Endothelial cell of umbilical vein (primary cell): ENCODE measurements around the gene DIP2B. TPM values are rescaled to one million over a fixed set of nuclear protein-coding genes. Genes with fewer than 3 reads are reported as not detected.

Source experiments
- BruUV-seq: library from RNA; stranded (reverse); fragments of 400-500 nt; replicated peaks from 2 replicates; lab custom pipeline; 2021; lab: Mats Ljungman, UMichigan
- CTCF ChIA-PET: fragments of 300-600, 350-600 bp; sonication (Branson Sonifier 250); formaldehyde crosslinking; loops from one replicate; lab custom pipeline; 2021; ENCODE audit warnings: antibody characterized with exemption, inconsistent platforms; lab: Charles Lee
- POLR2A ChIA-PET: fragments of 300-600, 350-600 bp; sonication (Branson Sonifier 250); formaldehyde crosslinking; loops from one replicate; lab custom pipeline; 2021; ENCODE audit warnings: antibody characterized with exemption, inconsistent platforms; lab: Charles Lee
- DNase-seq: peaks from one replicate; pipeline ENCODE4 v3.0.0-alpha.2; 2011; ENCODE audit warnings: low read depth, low spot score
- FAIRE-seq: peaks from 2 replicates; lab custom pipeline; 2011; peaks lifted over from hg19 to GRCh38; lab: Jason Lieb, UNC
- H2AFZ ChIP-seq: 2 replicates; pipeline ENCODE4 v1.6.0; 2012; ENCODE audit warnings: low read depth, low read length, control low read depth, inconsistent platforms
- H3K27ac ChIP-seq: 2 replicates; pipeline ENCODE4 v1.5.1; 2011; ENCODE audit warnings: low read depth, mild to moderate bottlenecking, control low read depth, low read length, moderate library complexity; ENCODE audit not compliant: insufficient read depth
- H3K27me3 ChIP-seq, 2 experiments: 2 replicates each; pipeline versions ENCODE4 v1.6.0 to v1.6.1; 2011; ENCODE audit warnings: low read length in 2 of 2, mixed read lengths in 1 of 2; ENCODE audit not compliant: control insufficient read depth in 2 of 2, insufficient read depth in 2 of 2
- H3K36me3 ChIP-seq, 2 experiments: 2 replicates in 1 of 2; 3 replicates in 1 of 2; pipeline ENCODE4 v1.5.1; 2011; ENCODE audit warnings: low read length in 2 of 2, mild to moderate bottlenecking in 1 of 2, moderate library complexity in 1 of 2; ENCODE audit not compliant: control insufficient read depth in 2 of 2, insufficient read depth in 2 of 2; ENCODE audit errors: extremely low read depth in 1 of 2
- H3K4me1 ChIP-seq: 3 replicates; pipeline ENCODE4 v1.5.1; 2011; ENCODE audit warnings: mild to moderate bottlenecking, low read length; ENCODE audit not compliant: control insufficient read depth, insufficient read depth; ENCODE audit errors: extremely low read depth
- H3K4me2 ChIP-seq: 2 replicates; pipeline ENCODE4 v1.6.1; 2011; ENCODE audit warnings: low read length, control low read depth, mixed read lengths; ENCODE audit not compliant: insufficient read depth
- H3K4me3 ChIP-seq, 3 experiments: fragments of 200-600 bp in 1 of 3; sonication (generic), shearing (Covaris generic) in 1 of 3; replicated peaks in 1 of 3; 2 replicates each; pipeline ENCODE4 v1.5.1; 2011 to 2016; ENCODE audit warnings: control low read depth in 3 of 3, low read length in 3 of 3, mild to moderate bottlenecking in 2 of 3, inconsistent platforms in 1 of 3, low read depth in 1 of 3, moderate library complexity in 1 of 3; ENCODE audit not compliant: insufficient read depth in 1 of 3
- H3K79me2 ChIP-seq: 2 replicates; pipeline ENCODE4 v1.6.0; 2012; ENCODE audit warnings: low read length, inconsistent platforms; ENCODE audit not compliant: control insufficient read depth, insufficient read depth
- H3K9ac ChIP-seq: replicated peaks from 2 replicates; pipeline ENCODE3; 2011; ENCODE audit warnings: low read length, control low read depth; ENCODE audit not compliant: insufficient read depth; ENCODE audit errors: extremely low read depth
- H3K9me1 ChIP-seq: replicated peaks from 3 replicates; pipeline ENCODE4 v1.6.0; 2011; ENCODE audit warnings: mild to moderate bottlenecking, low read length; ENCODE audit not compliant: control insufficient read depth, insufficient read depth; ENCODE audit errors: extremely low read depth
- H3K9me3 ChIP-seq: replicated peaks from 2 replicates; pipeline ENCODE4 v1.5.1; 2012; ENCODE audit warnings: low read length, inconsistent platforms; ENCODE audit not compliant: control insufficient read depth, insufficient read depth
- H4K20me1 ChIP-seq: replicated peaks from 2 replicates; pipeline ENCODE3; 2011; ENCODE audit warnings: mild to moderate bottlenecking, low read length; ENCODE audit not compliant: control insufficient read depth, insufficient read depth; ENCODE audit errors: extremely low read depth
- CTCF ChIP-seq, 2 donors: IDR thresholded peaks; 1 replicate in 1 of 2; 2 replicates in 1 of 2; pipeline ENCODE4 v1.5.1; 2011; ENCODE audit warnings: low read length in 2 of 2, mild to moderate bottlenecking in 2 of 2, moderate library complexity in 2 of 2, control low read depth in 1 of 2, inconsistent platforms in 1 of 2, low read depth in 1 of 2; ENCODE audit not compliant: insufficient read depth in 1 of 2; ENCODE audit errors: extremely low read depth in 1 of 2
- EZH2 ChIP-seq: IDR thresholded peaks from 2 replicates; pipeline ENCODE4 v1.6.1; 2012; ENCODE audit warnings: borderline replicate concordance, low read depth, mild to moderate bottlenecking, moderate library complexity, low read length, inconsistent platforms; ENCODE audit not compliant: severe bottlenecking
- FOS ChIP-seq: IDR thresholded peaks from 2 replicates; pipeline ENCODE4 v1.6.1; 2011; ENCODE audit warnings: mild to moderate bottlenecking, low read length, moderate library complexity, borderline replicate concordance; ENCODE audit not compliant: insufficient read depth
- GATA2 ChIP-seq: IDR thresholded peaks from 2 replicates; pipeline ENCODE4 v1.7.0; 2011; ENCODE audit warnings: low read depth, mild to moderate bottlenecking, moderate library complexity, mixed read lengths, low read length; ENCODE audit not compliant: insufficient read length, insufficient read depth
- JUN ChIP-seq: IDR thresholded peaks from 2 replicates; pipeline ENCODE4 v1.6.1; 2011; ENCODE audit warnings: borderline replicate concordance, low read depth; ENCODE audit not compliant: insufficient read length, insufficient read depth
- MYC ChIP-seq: IDR thresholded peaks from one replicate; pipeline ENCODE4 v1.6.1; 2011; ENCODE audit warnings: mild to moderate bottlenecking, low read depth, low read length
- POLR2A ChIP-seq: IDR thresholded peaks from 2 replicates; pipeline ENCODE4 v1.6.1; 2012; ENCODE audit warnings: low read depth, mild to moderate bottlenecking, control low read depth, low read length
- POLR2AphosphoS5 ChIP-seq: IDR thresholded peaks from 2 replicates; pipeline ENCODE4 v1.6.1; 2012; ENCODE audit warnings: low read depth, mild to moderate bottlenecking, control low read depth, low read length, moderate library complexity; ENCODE audit not compliant: insufficient read depth
- dilution Hi-C: fragments of 300-500 bp; cut with MboI; formaldehyde crosslinking; loops from one replicate; pipeline ENCODE4 v1.15.0; 2019; ENCODE audit warnings: low sequenced_read_pairs; ENCODE audit not compliant: extremely low pct_ligation_motif_present
- intact Hi-C: fragments of 100-400 bp; cut with micrococcal nuclease; formaldehyde crosslinking; loops from one replicate; pipeline ENCODE4 v1.10.0; 2022
- polyA plus RNA-seq, 4 experiments: library from polyadenylated mRNA; depleted of rRNA in 3 of 4; stranded (reverse) in 3 of 4; unstranded in 1 of 4; fragments of >200 nt; gene quantifications; 2 replicates each; pipeline versions ENCODE4 v1.2.1 to v1.2.3, GENCODE V29; 2011 to 2012; ENCODE audit warnings: missing spikeins in 1 of 4
- total RNA-seq: library from RNA; stranded (reverse); gene quantifications from 2 replicates; pipeline ENCODE4 v1.2.3, GENCODE V29; 2021
- TF ChIP-seq, protein P1 (sequence below): IDR thresholded peaks from 2 replicates; pipeline ENCODE4 v1.6.1; 2011; ENCODE audit not compliant: insufficient read depth, insufficient read length

DIP2B gene
- total and polyA plus RNA-seq, 2 donors (not counting 3 experiments of a cell fraction or from before 2014, with no cell fraction given), result 14.5 to 28.0 TPM

DNA sequence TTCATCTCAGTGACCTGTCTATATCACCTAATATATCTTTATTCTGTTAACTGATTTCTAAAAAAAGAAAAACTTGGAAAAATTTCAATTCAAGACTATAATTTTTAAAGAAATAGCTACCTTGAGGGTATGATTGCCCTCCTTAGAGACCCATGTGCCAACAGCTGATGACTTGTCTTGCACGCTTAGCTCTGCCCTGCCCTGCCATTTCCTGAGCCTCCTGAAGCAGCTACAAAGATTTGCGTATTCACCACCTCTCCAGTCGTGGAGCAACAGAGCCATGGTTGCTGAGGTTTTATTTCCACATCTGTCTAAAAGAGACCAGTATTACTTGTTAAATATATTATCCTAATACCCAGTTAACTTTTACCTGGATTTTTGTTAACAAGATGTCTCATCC lies 167.4 kb downstream of the DIP2B start:
- intact Hi-C loops, result no loop called here
- CTCF ChIA-PET, result interaction anchor here (0.6 to 1.7 kb wide), 3 partner anchors 10 to 168 kb away, joined by 3 to 5 read pairs (median 3); partner anchors contain the start of gene DIP2B

More for the DNA sequence above, 167.4 kb downstream of the DIP2B start:
- Histone ChIP-seq H3K4me1 (no peaks in the 10 kb centered on the region), H3K27ac (no peak overlapping the region), H3K9me3 (no peaks in the 10 kb centered on the region), H3K4me2 (no peak overlapping the region), H3K27me3 (no peaks in the 10 kb centered on the region), H3K9ac (no peak overlapping the region), H4K20me1 (no peaks in the 10 kb centered on the region), H2AFZ (no peak overlapping the region), H3K4me3 (no peak overlapping the region), H3K36me3 (peaks cover 2 to 9% of the 10 kb centered on the region in 2 experiments), H3K9me1 (peaks cover 2% of the 10 kb centered on the region), H3K79me2 (no peaks in the 10 kb centered on the region)
- FAIRE-seq, result no peak
- BruUV-seq, result no TSS peak
- DNase-seq, result no peak
- POLR2A ChIA-PET, result no interaction called here
- dilution Hi-C loops, result no loop called here
- no peak for TF ChIP-seq EZH2
- no peak for TF ChIP-seq MYC
- no peak for TF ChIP-seq POLR2AphosphoS5
- TF ChIP-seq GATA2, result no peak
- TF ChIP-seq CTCF (IDR thresholded peaks at IDR 0.05; ENCODE audit: extremely low read depth in 1 of 2, insufficient read depth in 1 of 2, low read depth in 1 of 2, low read length in 2 of 2), result no peak
- no peak for TF ChIP-seq FOS
- TF ChIP-seq, protein P1, sequence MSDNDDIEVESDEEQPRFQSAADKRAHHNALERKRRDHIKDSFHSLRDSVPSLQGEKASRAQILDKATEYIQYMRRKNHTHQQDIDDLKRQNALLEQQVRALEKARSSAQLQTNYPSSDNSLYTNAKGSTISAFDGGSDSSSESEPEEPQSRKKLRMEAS, result no peak
- no peak for TF ChIP-seq JUN
- TF ChIP-seq POLR2A, result no peak
